Neural progenitor cell (in vitro differentiated cells): Measurements from ENCODE around the gene EME1.

Source experiments
- CTCF ChIP-seq: fragments of 200-600 bp; sonication (generic); IDR thresholded peaks from 2 replicates; pipeline ENCODE4 v1.5.1; 2017; ENCODE audit warnings: antibody characterized with exemption, mild to moderate bottlenecking
- EZH2phosphoT487 ChIP-seq: fragments of 200-600 bp; sonication (generic); IDR thresholded peaks from 2 replicates; pipeline ENCODE4 v1.6.1; 2017; ENCODE audit warnings: antibody characterized with exemption

GRCh38 chr17:50344731-50345365 is 28.2 kb upstream of the EME1 start:
- TF ChIP-seq EZH2phosphoT487 = no peak
- TF ChIP-seq CTCF = no peak
